ENCODE results near the gene TDRD12. TPM values are rescaled to one million over a fixed set of nuclear protein-coding genes. Genes with fewer than 3 reads are reported as not detected.
"Not testable (repeated sequence)": the region's sequence is repeated elsewhere in the genome, so short reads cannot be mapped to it uniquely, and the experiment has no call there.

TDRD12 gene
- total and polyA plus RNA-seq, 7 donors: 0.06 to 1.5 (median 0.28) TPM; not detected in 4

DNA sequence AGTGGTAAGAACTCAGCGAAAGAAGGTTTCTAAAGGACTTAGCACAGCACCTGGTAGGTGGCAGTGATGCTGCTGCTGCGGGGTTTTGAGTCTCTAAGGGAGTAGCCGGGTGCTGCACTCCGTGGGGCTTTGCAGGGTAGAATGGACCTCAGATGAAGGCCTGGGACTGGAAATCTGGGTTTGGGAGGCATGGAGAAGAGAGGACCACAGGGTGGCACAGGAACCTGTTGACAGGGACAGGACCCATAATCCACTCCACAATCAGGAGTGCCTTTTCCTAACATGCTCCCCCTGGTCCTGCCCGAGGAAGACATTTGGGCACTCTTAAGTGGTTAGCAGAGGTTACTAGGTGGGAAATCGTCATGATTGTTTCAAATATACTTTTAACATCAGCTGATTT, 29.8 kb downstream of the TDRD12 start:
- H3K36me3 ChIP-seq: no peaks in the 10 kb centered on the region
- no peak overlapping the region for H3K27ac ChIP-seq
- WGBS, 2 donors: 78 to 84% methylated on average over 6 of the region's 6 CpGs
- intact Hi-C loops (cut with DNase I): no loop called here
- TF ChIP-seq POLR2A (IDR thresholded peaks at IDR 0.05): no peak
- TF ChIP-seq EP300 (IDR thresholded peaks at IDR 0.05): no peak
- no peak for TF ChIP-seq POLR2AphosphoS5 (IDR thresholded peaks at IDR 0.05)
- TF ChIP-seq, protein P1, sequence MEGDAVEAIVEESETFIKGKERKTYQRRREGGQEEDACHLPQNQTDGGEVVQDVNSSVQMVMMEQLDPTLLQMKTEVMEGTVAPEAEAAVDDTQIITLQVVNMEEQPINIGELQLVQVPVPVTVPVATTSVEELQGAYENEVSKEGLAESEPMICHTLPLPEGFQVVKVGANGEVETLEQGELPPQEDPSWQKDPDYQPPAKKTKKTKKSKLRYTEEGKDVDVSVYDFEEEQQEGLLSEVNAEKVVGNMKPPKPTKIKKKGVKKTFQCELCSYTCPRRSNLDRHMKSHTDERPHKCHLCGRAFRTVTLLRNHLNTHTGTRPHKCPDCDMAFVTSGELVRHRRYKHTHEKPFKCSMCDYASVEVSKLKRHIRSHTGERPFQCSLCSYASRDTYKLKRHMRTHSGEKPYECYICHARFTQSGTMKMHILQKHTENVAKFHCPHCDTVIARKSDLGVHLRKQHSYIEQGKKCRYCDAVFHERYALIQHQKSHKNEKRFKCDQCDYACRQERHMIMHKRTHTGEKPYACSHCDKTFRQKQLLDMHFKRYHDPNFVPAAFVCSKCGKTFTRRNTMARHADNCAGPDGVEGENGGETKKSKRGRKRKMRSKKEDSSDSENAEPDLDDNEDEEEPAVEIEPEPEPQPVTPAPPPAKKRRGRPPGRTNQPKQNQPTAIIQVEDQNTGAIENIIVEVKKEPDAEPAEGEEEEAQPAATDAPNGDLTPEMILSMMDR (IDR thresholded peaks at IDR 0.05): no peak
- no peak for DNase-seq
- H3K9me3 ChIP-seq: no peaks in the 10 kb centered on the region
- peaks cover 0 to 24% (median 6%) of the 10 kb centered on the region in 3 donors for H3K27me3 ChIP-seq
- no peaks in the 10 kb centered on the region for H3K4me1 ChIP-seq
- no peak overlapping the region for H3K4me3 ChIP-seq

GRCh38 chr19:32750441-32751055, 31.0 kb downstream of the TDRD12 start:
- Histone ChIP-seq H3K27ac (no peak overlapping the region), H3K27me3 (peaks cover 0 to 24% (median 6%) of the 10 kb centered on the region in 3 donors), H3K4me3 (no peak overlapping the region), H3K4me1 (no peaks in the 10 kb centered on the region), H3K36me3 (no peaks in the 10 kb centered on the region), H3K9me3 (no peaks in the 10 kb centered on the region)
- intact Hi-C loops (cut with DNase I): no loop called here
- TF ChIP-seq, protein P1 (IDR thresholded peaks at IDR 0.05): no peak
- TF ChIP-seq POLR2A (IDR thresholded peaks at IDR 0.05) (no peak), EP300 (IDR thresholded peaks at IDR 0.05) (no peak), POLR2AphosphoS5 (IDR thresholded peaks at IDR 0.05) (no peak)
- no peak for DNase-seq
- WGBS, 2 donors: 39 to 53% methylated on average over 4 of the region's 4 CpGs

GRCh38 chr19:32751066-32751465, 31.5 kb downstream of the TDRD12 start:
- intact Hi-C loops (cut with DNase I): no loop called here
- H3K9me3 ChIP-seq: no peaks in the 10 kb centered on the region
- no peaks in the 10 kb centered on the region for H3K4me1 ChIP-seq
- H3K27ac ChIP-seq: no peak overlapping the region
- no peak overlapping the region for H3K4me3 ChIP-seq
- peaks cover 0 to 24% (median 6%) of the 10 kb centered on the region in 3 donors for H3K27me3 ChIP-seq
- no peaks in the 10 kb centered on the region for H3K36me3 ChIP-seq
- DNase-seq: no peak
- TF ChIP-seq POLR2A (IDR thresholded peaks at IDR 0.05): no peak
- no peak for TF ChIP-seq POLR2AphosphoS5 (IDR thresholded peaks at IDR 0.05)
- TF ChIP-seq, protein P1 (IDR thresholded peaks at IDR 0.05): no peak
- no peak for TF ChIP-seq EP300 (IDR thresholded peaks at IDR 0.05)
- 60 to 77% methylated on average over 2 of the region's 2 CpGs for WGBS, 2 donors

GRCh38 chr19:32757189-32757588, 37.6 kb downstream of the TDRD12 start:
- TF ChIP-seq EP300 (IDR thresholded peaks at IDR 0.05) (no peak), POLR2A (IDR thresholded peaks at IDR 0.05) (no peak), POLR2AphosphoS5 (IDR thresholded peaks at IDR 0.05) (no peak)
- TF ChIP-seq, protein P1 (IDR thresholded peaks at IDR 0.05): no peak

DNA sequence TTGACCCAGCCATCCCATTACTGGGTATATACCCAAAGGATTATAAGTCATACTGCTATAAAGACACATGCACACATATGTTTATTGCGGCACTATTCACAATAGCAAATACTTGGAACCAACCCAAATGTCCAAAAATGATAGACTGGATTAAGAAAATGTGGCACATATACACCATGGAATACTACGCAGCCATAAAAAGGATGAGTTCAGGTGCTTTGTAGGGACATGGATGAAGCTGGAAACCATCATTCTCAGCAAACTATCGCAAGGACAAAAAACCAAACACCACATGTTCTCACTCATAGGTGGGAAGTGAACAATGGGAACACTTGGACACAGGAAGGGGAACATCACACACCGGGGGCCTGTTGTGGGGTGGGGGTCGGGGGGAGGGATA, 45.8 kb downstream of the TDRD12 start:
- H3K4me1 ChIP-seq; H3K4me3 ChIP-seq; H3K9me3 ChIP-seq; H3K27ac ChIP-seq; H3K36me3 ChIP-seq; H3K27me3 ChIP-seq; intact Hi-C loops (cut with DNase I); DNase-seq: not testable (repeated sequence)
- WGBS, 2 donors: 83 to 89% methylated on average over 5 of the region's 5 CpGs

More at GRCh38 chr19:32757189-32757588, 37.6 kb downstream of the TDRD12 start:
- DNase-seq: no peak
- Histone ChIP-seq H3K27ac (no peak overlapping the region), H3K9me3 (no peaks in the 10 kb centered on the region), H3K4me1 (no peaks in the 10 kb centered on the region), H3K4me3 (no peak overlapping the region), H3K36me3 (no peaks in the 10 kb centered on the region), H3K27me3 (no peaks in the 10 kb centered on the region)
- intact Hi-C loops (cut with DNase I): no loop called here
- 82 to 83% methylated on average over 3 of the region's 3 CpGs for WGBS, 2 donors

All from sigmoid colon (tissue), 7 donors.